ENCODE measurements around the gene MISP.

Gene MISP

GRCh38 chr19:780935-781334 lies 30.0 kb downstream of the MISP start:
- peaks cover 15% of the 10 kb centered on the region for H3K36me3 ChIP-seq (ENCODE audit: insufficient read depth, insufficient read length, low read length)
- TF ChIP-seq ZNF274 (IDR thresholded peaks at IDR 0.05; ENCODE audit: low read depth, low read length) = no peak
- DNase-seq (ENCODE audit: low read depth, low spot score) = no peak
- H3K4me1 ChIP-seq (ENCODE audit: insufficient read depth, insufficient read length) = peaks cover 9% of the 10 kb centered on the region
- no peaks in the 10 kb centered on the region for H3K9me3 ChIP-seq (ENCODE audit: insufficient read depth, low read length)
- peak overlapping the region; percentile 11 for H3K9ac ChIP-seq (ENCODE audit: insufficient read length, low read depth)
- H3K4me3 ChIP-seq (ENCODE audit: insufficient read length, low read depth) = no peak overlapping the region
- H3K27me3 ChIP-seq (ENCODE audit: insufficient read depth, insufficient read length) = no peaks in the 10 kb centered on the region

GRCh38 chr19:781800-782184 lies 30.9 kb downstream of the MISP start:
- peak overlapping the region; percentile 86 for H3K9ac ChIP-seq (ENCODE audit: insufficient read length, low read depth)
- H3K4me1 ChIP-seq (ENCODE audit: insufficient read depth, insufficient read length) = peaks cover 9% of the 10 kb centered on the region
- H3K27me3 ChIP-seq (ENCODE audit: insufficient read depth, insufficient read length) = no peaks in the 10 kb centered on the region
- peaks cover 15% of the 10 kb centered on the region for H3K36me3 ChIP-seq (ENCODE audit: insufficient read depth, insufficient read length, low read length)
- DNase-seq (ENCODE audit: low read depth, low spot score) = no peak
- peak overlapping the region; percentile 64 for H3K4me3 ChIP-seq (ENCODE audit: insufficient read length, low read depth)
- H3K9me3 ChIP-seq (ENCODE audit: insufficient read depth, low read length) = no peaks in the 10 kb centered on the region
- TF ChIP-seq ZNF274 (IDR thresholded peaks at IDR 0.05; ENCODE audit: low read depth, low read length) = no peak
- no peak for TF ChIP-seq YY1 (IDR thresholded peaks at IDR 0.05; ENCODE audit: insufficient read depth, insufficient read length)
- no peak for TF ChIP-seq SUZ12 (IDR thresholded peaks at IDR 0.05; ENCODE audit: extremely low read depth, insufficient read depth, insufficient read length)

- H3K36me3 ChIP-seq (ENCODE audit: insufficient read depth, insufficient read length, low read length) = peaks cover 18% of the 10 kb centered on the region
- DNase-seq (ENCODE audit: low read depth, low spot score) = peak; percentile 69
- H3K4me3 ChIP-seq (ENCODE audit: insufficient read length, low read depth) = peak overlapping the region; percentile 64
- H3K4me1 ChIP-seq (ENCODE audit: insufficient read depth, insufficient read length) = peaks cover 9% of the 10 kb centered on the region
- peak overlapping the region; percentile 86 for H3K9ac ChIP-seq (ENCODE audit: insufficient read length, low read depth)
- H3K27me3 ChIP-seq (ENCODE audit: insufficient read depth, insufficient read length) = no peaks in the 10 kb centered on the region
- TF ChIP-seq SUZ12 (IDR thresholded peaks at IDR 0.05; ENCODE audit: extremely low read depth, insufficient read depth, insufficient read length) (no peak), YY1 (IDR thresholded peaks at IDR 0.05; ENCODE audit: insufficient read depth, insufficient read length) (no peak), ZNF274 (IDR thresholded peaks at IDR 0.05; ENCODE audit: low read depth, low read length) (no peak)
- H3K9me3 ChIP-seq (ENCODE audit: insufficient read depth, low read length) = no peaks in the 10 kb centered on the region
Measured at GRCh38 chr19:782185-782877, 31.4 kb downstream of the MISP start.

GRCh38 chr19:782878-783668 lies 32.2 kb downstream of the MISP start:
- no peak for TF ChIP-seq ZNF274 (IDR thresholded peaks at IDR 0.05; ENCODE audit: low read depth, low read length)
- no peak for TF ChIP-seq SUZ12 (IDR thresholded peaks at IDR 0.05; ENCODE audit: extremely low read depth, insufficient read depth, insufficient read length)
- no peak for TF ChIP-seq YY1 (IDR thresholded peaks at IDR 0.05; ENCODE audit: insufficient read depth, insufficient read length)
- Histone ChIP-seq H3K4me1 (ENCODE audit: insufficient read depth, insufficient read length) (peaks cover 9% of the 10 kb centered on the region), H3K9ac (ENCODE audit: insufficient read length, low read depth) (peak overlapping the region; percentile 80), H3K4me3 (ENCODE audit: insufficient read length, low read depth) (peak overlapping the region; percentile 64), H3K36me3 (ENCODE audit: insufficient read depth, insufficient read length, low read length) (peaks cover 25% of the 10 kb centered on the region), H3K9me3 (ENCODE audit: insufficient read depth, low read length) (no peaks in the 10 kb centered on the region), H3K27me3 (ENCODE audit: insufficient read depth, insufficient read length) (no peaks in the 10 kb centered on the region)
- no peak for DNase-seq (ENCODE audit: low read depth, low spot score)

DNA sequence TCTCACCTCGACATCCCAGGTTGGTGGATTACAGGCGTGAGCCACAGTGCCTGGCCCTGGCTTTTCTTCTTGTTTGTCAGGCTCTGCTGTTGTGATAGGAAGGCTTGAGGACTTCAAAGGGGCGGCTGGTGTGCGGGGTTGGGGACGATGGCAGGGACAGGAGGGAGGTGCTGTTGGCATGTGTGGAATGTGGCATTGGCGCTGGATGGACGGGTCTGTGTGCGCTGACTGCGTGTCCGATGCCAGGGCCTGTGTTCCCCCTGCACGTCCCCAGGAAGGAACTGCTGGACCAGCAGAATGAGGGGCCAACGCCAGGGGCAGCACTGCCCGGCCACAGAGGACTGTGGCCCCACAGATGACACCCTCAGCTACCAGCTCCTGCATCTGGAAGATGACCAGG lies 33.6 kb downstream of the MISP start:
- Histone ChIP-seq H3K4me1 (ENCODE audit: insufficient read depth, insufficient read length) (peaks cover 15% of the 10 kb centered on the region), H3K27me3 (ENCODE audit: insufficient read depth, insufficient read length) (no peaks in the 10 kb centered on the region), H3K4me3 (ENCODE audit: insufficient read length, low read depth) (no peak overlapping the region), H3K9me3 (ENCODE audit: insufficient read depth, low read length) (no peaks in the 10 kb centered on the region), H3K9ac (ENCODE audit: insufficient read length, low read depth) (peak overlapping the region; percentile 76), H3K36me3 (ENCODE audit: insufficient read depth, insufficient read length, low read length) (peaks cover 23% of the 10 kb centered on the region)
- no peak for DNase-seq (ENCODE audit: low read depth, low spot score)
- TF ChIP-seq YY1 (IDR thresholded peaks at IDR 0.05; ENCODE audit: insufficient read depth, insufficient read length) (no peak), SUZ12 (IDR thresholded peaks at IDR 0.05; ENCODE audit: extremely low read depth, insufficient read depth, insufficient read length) (no peak), ZNF274 (IDR thresholded peaks at IDR 0.05; ENCODE audit: low read depth, low read length) (no peak)

DNA sequence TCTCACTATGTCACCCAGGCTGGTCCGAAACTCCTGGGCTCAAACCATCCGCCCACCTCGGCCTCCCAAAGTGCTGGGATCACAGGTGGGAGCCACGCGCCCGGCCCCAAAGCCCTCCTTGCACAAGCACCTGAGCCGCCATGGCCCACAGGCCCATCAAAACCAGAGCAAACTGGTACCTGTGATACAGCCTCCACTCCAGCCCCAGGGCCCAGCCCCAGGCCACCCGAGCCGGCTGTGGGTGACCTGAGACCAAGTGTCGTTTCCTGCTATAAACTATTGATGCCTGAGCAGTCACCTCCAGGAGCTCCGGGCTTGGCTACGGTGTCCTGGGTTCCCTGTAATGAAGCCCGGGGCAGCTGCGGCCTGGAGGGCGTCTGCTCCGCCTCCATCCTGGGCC lies 36.6 kb downstream of the MISP start:
- peak overlapping the region; percentile 21 for H3K9ac ChIP-seq (ENCODE audit: insufficient read length, low read depth)
- TF ChIP-seq ZNF274 (IDR thresholded peaks at IDR 0.05; ENCODE audit: low read depth, low read length) (no peak), YY1 (IDR thresholded peaks at IDR 0.05; ENCODE audit: insufficient read depth, insufficient read length) (no peak), SUZ12 (IDR thresholded peaks at IDR 0.05; ENCODE audit: extremely low read depth, insufficient read depth, insufficient read length) (no peak)
- peaks cover 12% of the 10 kb centered on the region for H3K4me1 ChIP-seq (ENCODE audit: insufficient read depth, insufficient read length)
- H3K27me3 ChIP-seq (ENCODE audit: insufficient read depth, insufficient read length) = no peaks in the 10 kb centered on the region
- peaks cover 23% of the 10 kb centered on the region for H3K36me3 ChIP-seq (ENCODE audit: insufficient read depth, insufficient read length, low read length)
- no peaks in the 10 kb centered on the region for H3K9me3 ChIP-seq (ENCODE audit: insufficient read depth, low read length)
- no peak for DNase-seq (ENCODE audit: low read depth, low spot score)
- H3K4me3 ChIP-seq (ENCODE audit: insufficient read length, low read depth) = no peak overlapping the region

- DNase-seq (ENCODE audit: low read depth, low spot score) = no peak
- no peak overlapping the region for H3K4me3 ChIP-seq (ENCODE audit: insufficient read length, low read depth)
Measured at GRCh38 chr19:788686-788982, 37.7 kb downstream of the MISP start.

More at GRCh38 chr19:788686-788982, 37.7 kb downstream of the MISP start:
- H3K36me3 ChIP-seq (ENCODE audit: insufficient read depth, insufficient read length, low read length) = peaks cover 23% of the 10 kb centered on the region
- TF ChIP-seq SUZ12 (IDR thresholded peaks at IDR 0.05; ENCODE audit: extremely low read depth, insufficient read depth, insufficient read length) = no peak
- TF ChIP-seq YY1 (IDR thresholded peaks at IDR 0.05; ENCODE audit: insufficient read depth, insufficient read length) = no peak
- TF ChIP-seq ZNF274 (IDR thresholded peaks at IDR 0.05; ENCODE audit: low read depth, low read length) = no peak
- H3K9me3 ChIP-seq (ENCODE audit: insufficient read depth, low read length) = no peaks in the 10 kb centered on the region
- peak overlapping the region; percentile 72 for H3K9ac ChIP-seq (ENCODE audit: insufficient read length, low read depth)
- H3K27me3 ChIP-seq (ENCODE audit: insufficient read depth, insufficient read length) = no peaks in the 10 kb centered on the region
- H3K4me1 ChIP-seq (ENCODE audit: insufficient read depth, insufficient read length) = peaks cover 15% of the 10 kb centered on the region
